Suppressor macrophage (primary cell): ENCODE measurements around the gene ABCA4.
A peak's percentile ranks its signal among the peaks of the same experiment; 100 is the strongest.

Experiments
- DNase-seq, 4 experiments: peaks; one replicate each; pipeline ENCODE4 v3.0.0-alpha.2; 2020 to 2022

ABCA4 gene

GRCh38 chr1:94104127-94104684 lies 16.7 kb downstream of the ABCA4 start:
- no peak for DNase-seq

- no peak for DNase-seq
Measured at GRCh38 chr1:94103608-94104007, 17.3 kb downstream of the ABCA4 start.

GRCh38 chr1:94101613-94102525 lies 19.1 kb downstream of the ABCA4 start:
- DNase-seq = peak; percentile 17 to 47 (median 40)

- no peak for DNase-seq
Measured at GRCh38 chr1:94100785-94101612, 19.9 kb downstream of the ABCA4 start.

- no peak for DNase-seq
Measured at GRCh38 chr1:94100129-94100784, 20.7 kb downstream of the ABCA4 start.

GRCh38 chr1:94099303-94099702 lies 21.6 kb downstream of the ABCA4 start:
- DNase-seq = no peak

GRCh38 chr1:94098585-94099111 lies 22.3 kb downstream of the ABCA4 start:
- DNase-seq = no peak

GRCh38 chr1:94096797-94097549 lies 24.0 kb downstream of the ABCA4 start:
- DNase-seq = peak in 1 of 4 experiments; percentile 35

GRCh38 chr1:94095744-94096469 lies 25.0 kb downstream of the ABCA4 start:
- DNase-seq = no peak

GRCh38 chr1:94095112-94095637 lies 25.8 kb downstream of the ABCA4 start:
- no peak for DNase-seq

GRCh38 chr1:94094469-94095111 lies 26.4 kb downstream of the ABCA4 start:
- DNase-seq = peak; percentile 74 to 91 (median 87)

- peak; percentile 15 to 52 (median 39) for DNase-seq
Measured at GRCh38 chr1:94093996-94094395, 27.0 kb downstream of the ABCA4 start.

- no peak for DNase-seq
Measured at GRCh38 chr1:94093396-94093795, 27.6 kb downstream of the ABCA4 start.

GRCh38 chr1:94092210-94092613 lies 28.7 kb downstream of the ABCA4 start:
- DNase-seq = peak in 3 of 4 experiments; percentile 24 to 55 (median 42)

GRCh38 chr1:94090761-94091160 lies 30.2 kb downstream of the ABCA4 start:
- no peak for DNase-seq

- DNase-seq = no peak
Measured at GRCh38 chr1:94087193-94087592, 33.8 kb downstream of the ABCA4 start.

GRCh38 chr1:94084547-94084946 lies 36.4 kb downstream of the ABCA4 start:
- DNase-seq = no peak

GRCh38 chr1:94084085-94084484 lies 36.9 kb downstream of the ABCA4 start:
- no peak for DNase-seq

- no peak for DNase-seq
Measured at GRCh38 chr1:94083681-94084080, 37.3 kb downstream of the ABCA4 start.
